ENCODE data around the gene DDX51.

- TF ChIP-seq, protein P1, sequence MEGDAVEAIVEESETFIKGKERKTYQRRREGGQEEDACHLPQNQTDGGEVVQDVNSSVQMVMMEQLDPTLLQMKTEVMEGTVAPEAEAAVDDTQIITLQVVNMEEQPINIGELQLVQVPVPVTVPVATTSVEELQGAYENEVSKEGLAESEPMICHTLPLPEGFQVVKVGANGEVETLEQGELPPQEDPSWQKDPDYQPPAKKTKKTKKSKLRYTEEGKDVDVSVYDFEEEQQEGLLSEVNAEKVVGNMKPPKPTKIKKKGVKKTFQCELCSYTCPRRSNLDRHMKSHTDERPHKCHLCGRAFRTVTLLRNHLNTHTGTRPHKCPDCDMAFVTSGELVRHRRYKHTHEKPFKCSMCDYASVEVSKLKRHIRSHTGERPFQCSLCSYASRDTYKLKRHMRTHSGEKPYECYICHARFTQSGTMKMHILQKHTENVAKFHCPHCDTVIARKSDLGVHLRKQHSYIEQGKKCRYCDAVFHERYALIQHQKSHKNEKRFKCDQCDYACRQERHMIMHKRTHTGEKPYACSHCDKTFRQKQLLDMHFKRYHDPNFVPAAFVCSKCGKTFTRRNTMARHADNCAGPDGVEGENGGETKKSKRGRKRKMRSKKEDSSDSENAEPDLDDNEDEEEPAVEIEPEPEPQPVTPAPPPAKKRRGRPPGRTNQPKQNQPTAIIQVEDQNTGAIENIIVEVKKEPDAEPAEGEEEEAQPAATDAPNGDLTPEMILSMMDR (IDR thresholded peaks at IDR 0.05): no peak
- TF ChIP-seq POLR2A (IDR thresholded peaks at IDR 0.05): no peak
Observed at GRCh38 chr12:132100306-132101065, 43.6 kb downstream of the DDX51 start.

All from Peyer's patch (tissue), 4 donors.